ENCODE measurements around the gene DSTN.

Gene DSTN

DNA sequence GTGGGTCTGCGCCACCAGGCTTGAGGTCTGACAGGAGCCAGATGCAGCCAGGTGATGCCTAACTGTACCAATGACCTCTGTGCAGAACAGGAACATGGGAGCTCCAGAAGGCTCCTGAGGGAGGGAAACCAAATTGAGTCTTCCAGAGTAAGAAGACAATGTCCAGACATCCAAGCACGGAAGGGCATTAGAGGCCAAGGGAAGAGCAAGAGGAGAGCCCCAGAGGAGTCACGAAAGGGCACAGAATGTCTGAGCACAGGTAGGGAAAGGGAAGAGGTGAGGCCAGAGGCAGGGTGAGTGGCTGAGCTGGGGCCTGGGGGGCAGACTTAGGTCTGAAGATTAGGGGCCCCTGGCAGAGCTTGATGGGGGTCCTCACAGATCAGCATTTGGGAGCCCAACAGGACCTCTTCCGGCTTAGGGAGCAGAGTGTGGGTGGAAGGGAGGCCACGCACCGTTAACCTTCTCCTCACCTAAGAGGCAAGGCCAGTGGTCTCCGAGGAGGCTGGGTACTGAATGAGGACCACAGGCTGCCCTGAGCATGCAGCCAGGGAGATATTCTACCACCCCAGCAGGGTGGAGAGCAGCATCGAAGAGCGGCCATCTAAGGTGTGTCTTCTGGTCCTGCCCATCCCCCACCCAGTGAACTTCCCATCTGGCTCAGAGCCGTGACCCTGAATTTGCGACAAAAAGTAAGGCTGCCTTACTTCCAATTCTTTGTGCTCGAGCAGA lies 70.4 kb downstream of the DSTN start:
- no peak for DNase-seq

DNA sequence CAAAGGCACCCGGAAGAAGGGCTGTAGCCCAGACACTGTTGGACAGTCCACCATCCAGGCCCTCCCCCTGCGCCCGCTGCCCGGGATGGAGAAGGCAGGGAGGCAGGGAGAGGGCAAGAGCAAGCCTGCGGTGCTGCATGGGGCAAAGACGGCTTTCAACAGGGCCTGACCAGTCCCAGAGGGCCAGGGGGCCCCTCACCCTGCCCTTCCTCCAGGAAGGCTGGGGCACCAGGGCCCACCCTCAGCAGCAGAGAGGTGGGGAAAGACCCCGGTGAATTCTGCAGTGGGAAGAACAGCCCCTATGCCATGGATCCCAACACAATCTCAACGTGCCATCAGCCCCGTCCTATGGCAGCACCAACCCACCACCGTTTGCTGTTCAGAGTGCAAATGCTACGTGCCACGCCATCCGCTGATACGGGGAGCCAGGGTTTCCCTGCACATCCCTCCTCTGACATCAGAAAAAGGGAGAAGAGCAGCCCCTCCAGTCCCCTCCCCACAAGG lies 71.1 kb downstream of the DSTN start:
- no peak for DNase-seq

DNA sequence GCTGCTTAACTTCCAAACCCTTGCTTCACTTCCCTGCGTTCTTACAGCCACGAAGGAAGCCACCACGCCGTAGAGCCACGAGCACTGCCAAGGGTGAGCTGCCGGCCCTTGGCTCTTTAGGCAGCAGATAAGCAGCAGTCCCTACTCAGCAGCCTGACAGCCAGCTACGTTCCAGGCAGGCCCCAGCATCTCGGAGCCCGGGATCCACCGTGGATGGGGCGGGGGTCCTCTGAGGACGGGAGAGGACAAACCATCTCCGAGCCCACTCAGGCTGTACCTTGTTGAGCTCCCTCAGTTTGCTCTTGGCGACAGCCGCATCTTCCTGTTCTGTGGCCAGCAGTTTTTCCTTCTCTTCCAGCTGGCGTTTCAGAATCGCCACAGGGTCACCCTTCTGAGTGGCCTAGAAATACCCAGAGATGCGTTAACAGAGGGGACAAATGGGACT lies 71.7 kb downstream of the DSTN start:
- DNase-seq = no peak

DNA sequence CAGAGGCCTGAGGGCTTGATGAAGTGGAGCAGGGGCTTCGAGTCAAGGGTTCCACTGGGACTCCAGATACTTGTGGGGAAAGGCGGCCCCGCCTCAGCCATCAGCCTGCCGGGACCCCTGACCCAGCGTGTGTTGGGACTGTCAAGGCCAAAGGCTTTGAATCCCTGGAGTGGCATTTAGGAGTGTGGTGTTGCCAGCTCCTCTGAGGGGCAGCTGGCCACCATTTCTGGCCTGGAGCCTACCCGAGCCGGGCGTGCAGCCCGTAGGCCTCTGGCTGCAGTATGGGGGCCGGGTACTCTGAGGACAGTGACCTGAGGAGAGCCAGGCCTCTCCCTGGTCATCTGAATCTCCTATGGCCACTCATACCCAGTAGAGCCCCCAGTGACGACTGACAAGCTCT lies 72.1 kb downstream of the DSTN start:
- no peak for DNase-seq

DNA sequence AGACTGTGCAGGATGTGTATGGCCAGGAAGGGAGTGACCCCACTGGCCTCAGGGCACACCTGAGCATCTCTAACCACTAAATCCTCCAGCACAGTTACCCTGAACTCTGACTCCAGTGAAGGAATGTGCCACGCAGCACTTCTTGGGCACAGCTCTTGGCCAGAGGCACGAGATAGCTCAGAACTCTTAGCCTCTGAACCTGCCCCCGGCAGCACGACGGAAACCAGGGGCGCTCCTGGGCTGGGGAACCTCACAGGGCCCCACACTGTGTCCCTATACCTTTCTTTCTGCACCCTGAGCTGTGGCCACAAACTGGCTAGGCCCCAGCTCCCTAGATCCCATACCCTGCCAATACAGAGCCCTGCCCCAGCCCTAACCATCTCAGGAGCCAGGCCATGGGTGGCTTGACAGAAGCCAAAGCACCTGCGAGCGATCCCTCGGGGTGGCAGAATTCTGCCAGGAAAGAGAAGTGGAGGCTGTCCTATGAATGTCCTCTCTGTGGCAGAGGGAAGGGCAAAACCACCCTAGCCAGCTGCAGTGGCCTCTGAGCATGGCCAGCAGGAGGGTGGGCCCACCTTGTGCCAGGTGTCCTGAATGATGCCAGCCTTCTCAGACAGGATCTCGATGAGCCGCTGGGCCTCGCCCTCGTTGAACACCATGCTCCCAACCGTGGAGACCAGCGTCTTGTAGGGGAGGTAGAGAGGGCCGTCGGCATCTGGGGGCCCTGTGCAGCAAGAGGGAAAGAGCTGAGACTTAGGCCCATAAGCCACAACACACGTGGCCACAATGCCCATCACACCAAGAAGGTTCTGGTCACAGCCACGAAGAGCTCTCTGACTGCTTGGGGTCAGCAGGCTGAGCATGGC lies 72.8 kb downstream of the DSTN start:
- no peak for DNase-seq

DNA sequence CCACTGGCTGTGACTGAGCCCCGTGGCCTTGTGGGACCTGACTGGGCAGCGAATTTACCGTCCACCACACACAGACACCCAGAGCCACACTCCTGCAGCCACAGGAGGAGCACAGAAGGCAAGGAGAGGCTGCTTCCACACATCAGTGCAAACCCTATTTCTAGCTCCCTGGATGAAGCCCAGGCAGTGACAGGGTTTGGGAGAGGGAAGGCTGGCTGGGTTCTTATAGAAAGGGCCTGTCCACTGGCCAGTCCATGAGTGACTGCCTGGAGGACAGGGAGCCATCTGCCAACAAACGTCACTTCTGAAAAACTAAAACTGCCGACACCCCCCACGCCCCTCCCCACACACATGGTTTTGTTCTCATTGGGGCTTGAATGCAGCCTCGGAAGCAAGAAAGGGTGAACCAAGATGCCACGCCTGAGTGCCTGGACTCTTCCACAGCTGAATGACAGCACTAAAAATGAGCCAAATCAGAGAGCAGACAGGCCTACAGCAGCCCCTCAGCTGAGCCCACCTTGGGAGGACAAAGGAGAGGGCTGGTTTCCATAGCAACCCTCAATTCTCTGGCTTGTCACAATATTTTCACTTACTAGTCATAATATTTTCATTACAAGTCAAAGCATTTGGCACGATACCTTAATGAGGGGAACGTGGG lies 73.8 kb downstream of the DSTN start:
- DNase-seq = no peak

DNA sequence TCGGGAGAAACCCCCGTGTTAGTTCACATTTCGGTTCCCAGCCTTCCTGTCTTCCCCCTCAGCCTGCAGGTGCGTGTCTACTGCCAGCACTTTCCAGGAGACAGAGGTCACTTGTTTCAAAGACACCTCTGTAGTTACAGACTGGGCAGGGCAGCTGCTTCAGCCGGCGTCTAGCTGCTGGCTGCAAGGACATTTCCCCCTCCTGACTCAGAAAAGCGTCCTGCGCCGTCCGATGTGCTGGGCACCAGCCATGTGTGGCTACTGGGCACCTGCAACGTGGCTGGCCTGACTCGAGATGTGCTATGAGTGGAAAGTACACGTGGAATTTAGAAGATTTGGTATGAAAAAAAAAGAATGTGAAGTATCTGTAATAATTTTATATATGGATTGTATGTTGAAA lies 74.6 kb downstream of the DSTN start:
- no peak for DNase-seq

DNA sequence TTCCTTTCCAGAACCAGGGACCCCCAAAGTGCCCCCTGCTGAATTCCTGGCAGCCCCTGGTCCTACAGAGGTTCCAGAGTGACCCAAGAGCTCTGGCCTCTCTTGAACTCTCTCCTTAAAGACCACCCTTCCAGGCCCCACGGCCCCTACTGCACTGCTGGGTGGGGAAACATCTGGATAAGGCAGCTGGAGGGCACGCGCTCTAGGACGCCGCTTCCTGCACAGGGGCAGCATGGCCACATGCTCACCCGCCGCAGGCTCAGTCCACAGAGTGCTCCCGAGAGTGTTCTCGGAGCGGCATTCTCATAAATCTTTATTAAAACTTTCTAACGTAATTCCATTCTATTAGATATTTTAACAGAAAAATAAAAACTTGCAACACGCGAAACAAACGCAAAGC lies 75.1 kb downstream of the DSTN start:
- no peak for DNase-seq

DNA sequence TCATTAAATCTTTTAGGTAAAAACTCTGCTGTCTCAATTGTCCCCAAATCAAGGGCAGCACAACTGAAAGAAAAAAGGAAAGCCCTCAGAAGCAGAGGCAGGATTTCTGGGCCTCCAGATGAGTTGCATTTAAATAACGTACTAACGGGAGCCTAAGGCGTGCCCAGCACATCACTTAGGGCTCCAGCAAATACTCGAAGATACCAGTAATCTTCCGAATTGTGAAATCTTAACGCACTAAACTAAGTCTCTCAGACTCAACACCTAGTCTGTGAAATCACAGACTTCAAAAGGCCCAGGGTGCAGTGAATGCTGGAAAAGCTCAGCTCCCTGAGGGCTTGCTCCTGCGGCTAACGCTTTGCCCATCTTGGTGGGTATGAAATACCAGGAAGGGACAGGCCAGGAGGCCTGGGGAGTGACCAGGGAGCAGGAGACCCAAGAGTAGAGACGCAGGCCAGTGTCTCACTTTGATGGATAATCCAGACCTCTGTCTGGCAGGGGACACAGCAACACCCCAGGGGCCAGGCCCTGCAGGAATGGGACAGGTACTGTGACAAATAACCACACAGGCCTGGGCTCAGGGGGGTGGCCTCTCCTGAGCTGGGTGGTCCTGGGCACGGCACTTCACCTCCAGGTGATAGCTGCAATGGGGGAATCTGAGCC lies 75.8 kb downstream of the DSTN start:
- no peak for DNase-seq

DNA sequence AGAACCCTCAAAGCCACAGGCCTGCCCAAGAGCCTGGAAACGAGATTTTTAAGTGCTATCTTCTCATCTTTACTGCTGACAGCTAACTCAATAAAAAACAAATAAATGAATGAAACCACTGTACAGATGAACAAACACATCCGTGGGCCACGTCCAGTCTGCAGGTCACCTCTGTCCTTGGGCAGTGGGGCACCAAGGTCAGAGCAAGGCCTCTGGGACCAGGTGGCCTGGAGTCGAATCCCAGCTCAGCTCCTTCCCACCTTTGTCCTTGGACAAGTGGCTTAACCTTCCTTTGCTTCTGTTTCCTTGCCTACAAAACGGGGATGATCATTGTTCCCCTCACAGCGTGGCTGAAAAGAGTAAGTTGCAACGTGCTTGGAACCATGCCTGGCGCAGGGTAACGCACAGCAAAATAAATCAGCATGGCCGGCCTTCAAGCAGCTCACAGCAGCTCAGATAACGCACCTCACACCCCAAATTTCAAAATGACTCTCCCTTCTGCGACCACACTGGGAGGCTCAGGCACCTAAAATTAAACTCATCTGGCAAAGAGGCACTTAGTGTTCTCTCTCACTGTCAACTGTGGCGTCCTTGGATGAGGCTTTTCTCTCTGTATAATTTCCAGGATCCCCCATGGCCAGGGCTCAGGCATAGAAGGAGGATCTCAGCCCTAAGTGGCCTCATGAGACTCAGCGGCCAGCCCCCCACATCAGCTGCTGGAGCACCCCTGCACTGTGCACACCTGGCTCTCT lies 76.5 kb downstream of the DSTN start:
- no peak for DNase-seq

DNA sequence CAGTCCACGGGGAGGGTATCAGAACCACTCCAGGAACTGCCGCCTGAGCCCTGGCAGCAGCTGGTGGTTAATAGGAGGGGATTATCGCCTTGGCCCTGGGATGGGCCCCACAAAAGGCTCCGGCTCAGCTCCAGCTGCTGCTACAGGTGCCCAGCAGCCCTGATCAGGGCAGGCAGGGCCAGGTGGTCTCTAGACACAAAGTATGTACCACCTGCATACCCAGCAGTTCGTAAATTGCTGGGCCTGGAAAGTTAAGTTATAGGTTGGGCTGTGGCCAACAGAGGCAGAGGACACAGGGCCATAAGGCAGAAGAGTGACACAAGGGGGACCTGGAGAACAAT lies 77.1 kb downstream of the DSTN start:
- DNase-seq = no peak

DNA sequence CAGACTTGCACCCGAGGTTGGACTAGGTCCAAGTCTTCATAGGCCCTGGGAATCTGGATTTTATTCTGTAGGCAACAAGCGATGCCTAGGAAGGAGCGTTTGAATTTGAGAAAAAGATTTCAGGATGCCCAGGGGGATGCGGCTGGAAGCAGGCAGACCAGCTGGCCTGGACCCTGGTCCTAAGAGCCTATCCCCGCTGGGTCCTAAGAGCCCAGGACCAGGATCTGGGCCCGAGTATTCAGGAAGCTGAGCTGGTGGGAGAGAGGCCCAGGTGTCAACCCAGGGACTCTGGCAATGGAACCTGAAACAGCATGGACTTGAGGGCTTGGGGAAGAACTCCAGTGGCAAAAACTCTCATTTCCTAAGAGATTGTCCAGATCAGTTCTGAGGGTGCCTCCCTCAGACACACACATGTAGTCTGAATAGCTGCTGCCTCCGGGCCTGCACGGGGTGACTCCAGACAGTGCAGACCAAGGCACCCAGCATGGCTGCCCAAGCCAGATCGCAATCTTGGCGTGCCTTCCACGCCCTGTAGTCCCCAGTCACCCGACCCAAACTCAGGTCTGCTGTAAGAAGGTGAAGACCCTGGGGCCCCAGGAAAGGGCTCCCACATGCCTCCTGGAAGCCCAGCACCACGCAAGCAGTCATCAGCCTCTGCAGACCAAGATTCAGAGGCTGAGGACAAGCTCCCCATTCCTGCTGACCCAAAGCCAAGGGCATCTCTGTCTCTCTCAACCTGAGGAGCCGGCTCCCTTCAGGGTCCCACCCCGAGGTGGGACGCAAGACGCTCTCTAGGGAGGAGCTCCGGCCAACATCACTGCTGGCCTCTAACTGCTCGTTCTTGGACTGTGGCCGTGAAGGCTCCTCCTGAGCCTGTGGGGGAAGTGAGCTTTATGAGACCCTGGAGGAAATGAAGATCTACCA lies 77.8 kb downstream of the DSTN start:
- no peak for DNase-seq

DNA sequence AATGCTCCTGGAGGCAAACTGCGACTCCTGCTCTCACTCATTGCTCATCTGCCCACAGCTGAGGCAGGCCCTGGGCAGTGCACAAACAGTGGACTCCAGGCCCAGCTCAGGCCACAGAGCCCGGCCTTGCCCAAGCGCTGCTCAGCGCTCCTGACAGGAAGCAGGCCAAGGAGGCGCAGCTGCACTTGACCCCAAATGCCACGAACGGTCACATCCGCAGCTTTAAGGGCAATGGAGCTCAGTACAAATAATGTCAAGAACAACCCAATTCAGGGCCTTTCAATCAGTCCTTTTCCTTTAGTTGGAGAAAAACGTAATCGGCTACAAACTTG lies 78.4 kb downstream of the DSTN start:
- no peak for DNase-seq

DNA sequence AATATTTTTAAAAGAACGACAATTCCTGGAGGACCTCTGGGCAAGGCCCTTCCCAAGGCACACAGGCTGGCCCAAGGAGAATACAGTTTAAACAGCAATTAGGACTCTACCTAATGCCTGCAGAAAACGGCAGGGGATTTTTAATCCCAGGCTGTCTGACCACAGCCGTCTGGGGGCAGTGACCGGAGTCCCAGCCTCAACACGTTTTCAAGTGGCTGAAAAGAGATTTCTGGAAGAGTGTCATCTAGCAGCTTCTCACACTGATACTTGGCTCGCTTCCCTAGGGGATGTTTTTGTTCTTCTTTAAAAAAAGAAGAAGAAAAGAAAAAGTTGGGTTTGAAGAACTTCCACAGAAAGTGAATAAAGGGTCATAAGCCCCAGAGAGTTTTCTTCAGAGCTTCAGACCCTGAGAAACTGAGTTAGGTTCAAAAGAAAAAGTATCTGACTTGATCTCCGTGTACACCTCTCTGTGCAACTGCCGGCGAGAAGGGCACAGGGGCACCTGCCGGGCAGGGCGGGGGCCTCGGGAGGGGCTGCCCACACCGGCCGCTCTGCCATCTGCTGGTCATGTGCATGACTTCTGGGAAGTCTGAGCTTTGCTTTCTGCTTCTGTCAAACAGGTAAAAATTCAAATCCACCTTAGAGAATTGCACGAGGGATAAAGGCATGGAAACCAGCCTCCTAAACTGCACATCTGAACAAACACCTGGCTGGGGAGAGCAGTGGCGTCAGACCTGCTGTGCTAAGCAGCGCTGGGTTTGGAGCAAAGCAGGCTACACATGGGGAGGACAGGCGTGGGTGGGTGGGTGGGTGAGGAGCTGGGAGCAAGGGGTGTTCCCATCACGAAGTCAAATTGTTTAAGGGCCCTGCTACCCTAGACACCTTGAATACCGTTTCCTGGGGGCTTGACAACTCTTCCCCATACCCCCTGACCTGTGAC lies 79.2 kb downstream of the DSTN start:
- no peak for DNase-seq

DNA sequence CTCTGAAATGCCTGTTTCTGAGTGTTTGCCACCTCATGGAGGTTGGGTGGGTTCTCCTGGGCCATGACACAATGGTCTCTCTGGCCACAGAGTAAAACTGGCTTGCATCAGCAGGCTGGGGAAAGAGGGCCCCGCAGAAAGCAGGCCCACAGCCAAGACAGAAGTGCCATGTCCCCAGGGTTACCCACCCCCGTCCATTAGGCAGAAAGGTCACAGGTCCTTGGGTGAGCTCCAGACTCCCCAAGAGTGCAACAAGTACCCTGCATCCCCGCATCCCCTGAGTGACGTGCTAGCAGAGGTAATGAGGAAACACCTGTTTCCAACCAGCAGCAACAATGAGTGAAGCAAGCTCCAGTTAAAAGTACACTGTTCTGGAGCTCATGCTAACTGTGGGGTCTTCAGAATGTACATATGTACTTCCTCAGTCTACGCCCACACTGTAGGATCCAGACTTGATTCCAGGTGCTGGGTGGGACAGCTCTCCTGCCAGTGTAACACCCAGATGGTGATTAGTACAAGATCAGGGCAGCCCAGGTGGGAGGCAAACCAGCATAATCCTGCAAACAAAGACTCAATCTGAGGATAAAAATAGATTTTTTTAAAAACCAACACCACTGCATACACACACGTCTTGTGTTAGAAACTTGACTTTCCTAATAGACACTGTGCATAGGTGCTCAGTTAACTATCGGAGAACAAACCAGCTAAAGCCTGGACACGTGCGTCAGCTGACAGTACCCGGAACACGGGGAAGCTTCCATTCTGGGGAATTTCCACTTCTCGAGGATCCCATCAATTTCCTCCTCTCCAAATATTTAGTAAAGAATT lies 80.6 kb downstream of the DSTN start:
- no peak for DNase-seq

DNA sequence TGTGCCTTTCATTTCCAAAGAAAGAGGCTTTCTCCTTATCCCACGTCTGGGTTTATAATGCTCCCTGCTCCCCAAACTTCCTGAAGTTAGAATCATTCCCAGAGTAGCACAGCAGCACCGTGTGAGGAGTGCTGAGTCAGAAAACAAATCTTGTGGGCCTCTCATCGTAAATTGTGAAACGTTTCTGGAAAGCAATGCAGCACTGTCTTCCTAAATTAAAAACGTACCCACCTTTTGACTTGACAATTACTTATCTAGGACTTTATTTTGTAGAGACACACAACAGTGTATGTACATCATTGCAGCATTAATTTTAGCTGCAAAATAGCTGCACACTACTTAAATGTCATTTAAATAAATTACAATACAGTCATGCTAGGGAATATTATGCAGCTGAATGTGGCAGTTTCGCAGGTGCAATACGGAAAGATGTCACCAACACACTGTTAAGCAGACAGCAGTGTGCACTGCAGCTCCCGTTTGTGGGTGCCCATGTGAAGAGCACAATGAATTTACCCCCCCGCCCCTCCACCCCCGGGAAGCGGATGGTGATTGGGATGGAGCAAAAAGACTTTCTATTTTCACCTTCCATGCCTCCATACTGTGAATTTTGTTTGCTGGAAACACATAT lies 81.4 kb downstream of the DSTN start:
- DNase-seq = no peak

DNA sequence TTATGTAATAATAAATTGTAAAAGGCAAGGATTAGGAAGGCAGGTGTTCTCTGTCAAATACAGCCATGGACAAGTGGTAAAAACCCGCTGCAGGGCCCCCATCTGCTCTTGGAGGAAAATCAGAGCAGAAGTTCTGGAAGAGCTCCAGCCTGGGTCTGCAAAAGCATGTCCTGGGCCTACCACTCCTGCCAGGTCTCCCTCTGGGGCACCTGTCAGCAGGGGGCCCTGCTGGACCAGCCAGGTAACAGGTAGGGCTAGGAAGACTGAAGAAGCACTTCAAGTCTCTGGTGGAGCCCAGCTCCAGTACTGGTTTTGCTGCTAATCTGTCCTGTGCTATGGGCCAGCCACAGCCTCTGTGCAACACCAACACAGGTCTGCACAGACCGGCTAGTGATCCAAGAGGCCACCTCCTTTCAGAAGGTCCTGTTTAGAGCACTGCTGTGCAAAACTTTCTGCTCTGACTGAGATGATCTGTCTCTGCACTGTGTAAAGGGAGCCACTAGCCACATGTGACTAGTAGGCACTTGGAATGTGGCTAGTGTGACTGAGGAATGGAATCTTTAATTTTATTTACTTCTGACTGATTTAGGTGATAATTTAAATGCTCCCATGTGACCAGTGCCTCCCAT lies 82.0 kb downstream of the DSTN start:
- DNase-seq = no peak

DNA sequence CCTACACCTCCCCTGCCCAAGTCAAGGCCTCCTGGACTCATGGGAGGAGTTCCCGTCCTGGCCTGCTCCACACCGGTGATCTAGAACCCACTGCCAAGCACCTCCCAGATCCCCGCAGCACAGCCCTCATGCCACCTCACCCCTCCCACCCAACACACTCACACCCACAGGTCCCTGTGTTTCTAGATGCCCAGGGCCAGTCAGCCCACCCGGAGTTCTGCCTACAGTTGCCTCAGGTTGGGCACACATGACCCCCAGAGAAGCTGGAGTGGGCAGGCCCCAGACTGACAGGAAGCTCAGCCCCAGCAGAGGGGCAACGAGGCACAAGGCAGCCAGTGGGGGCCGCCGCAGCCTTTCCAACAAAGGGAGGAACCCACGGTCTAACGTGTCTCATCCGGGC lies 82.5 kb downstream of the DSTN start:
- DNase-seq = no peak

Measured in activated CD8-positive, alpha-beta memory T cell treated with anti-CD3 and anti-CD28 coated beads for 24 hours (primary cell).